ENCODE results near the gene MAPKAP1. TPM values are rescaled to one million over a fixed set of nuclear protein-coding genes. Genes with fewer than 3 reads are reported as not detected.

The MAPKAP1 gene
- total and polyA plus RNA-seq, 2 of the 13 experiments (the other 11 are each of a cell fraction or from before 2014, with no cell fraction given) = 45.0 to 64.3 TPM

DNA sequence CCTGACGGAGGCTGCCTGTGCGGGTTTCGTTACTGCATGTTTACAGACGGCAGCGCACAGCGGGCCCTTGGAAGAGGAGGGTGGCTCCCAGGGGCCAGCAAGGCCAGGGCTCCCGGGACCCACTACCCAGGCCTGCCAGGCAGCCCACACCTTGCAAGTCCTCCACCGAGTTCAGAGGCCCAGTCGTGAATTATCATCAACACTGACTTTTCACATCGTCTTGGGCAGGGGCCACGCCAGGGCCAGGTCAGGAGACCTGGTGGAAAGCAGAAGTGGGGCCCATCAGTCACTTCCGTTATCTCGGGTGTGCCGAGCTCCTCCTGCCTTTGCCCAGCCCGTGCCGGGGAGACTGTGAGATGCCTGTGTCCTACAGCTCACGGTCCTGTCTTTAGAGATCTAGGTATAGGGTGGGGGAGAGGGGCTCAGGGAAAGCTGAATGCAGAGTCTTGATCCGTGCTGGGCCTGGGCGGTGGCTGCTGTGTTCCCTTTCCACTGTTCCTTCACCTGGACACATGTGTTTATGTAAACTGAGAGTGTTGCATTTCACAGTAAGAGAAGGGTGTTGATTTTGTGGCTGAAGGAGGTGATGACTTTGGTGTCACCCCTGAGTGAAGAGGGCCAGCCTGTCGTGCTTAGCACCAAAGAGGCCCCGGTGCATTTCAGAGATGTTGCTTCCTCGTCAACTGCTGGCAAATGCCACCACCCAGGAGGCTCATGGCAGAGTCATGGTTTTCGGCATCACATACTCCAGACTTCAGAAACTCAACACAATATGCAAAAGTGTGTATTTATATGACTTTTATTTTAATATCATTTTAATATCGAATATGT, 270.2 kb downstream of the MAPKAP1 start:
- ATAC-seq (no peak), DNase-seq (ENCODE audit: low spot score) (no peak), FAIRE-seq (no peak)
- H3K4me3 ChIP-seq (replicated peaks in 1 of 3; ENCODE audit: insufficient read depth in 1 of 3, low read depth in 2 of 3, low read length in 3 of 3) = no peak overlapping the region
- no peaks in the 10 kb centered on the region for H3K4me1 ChIP-seq (ENCODE audit: insufficient read depth, low read length)
- no peaks in the 10 kb centered on the region for H3K79me2 ChIP-seq (ENCODE audit: insufficient read depth, low read length)
- ChIA-PET CTCF (ENCODE audit: low intra/inter-chr PET ratio, low total read pairs) (no interaction called here), POLR2A (no interaction called here)
- peaks cover 2 to 11% of the 10 kb centered on the region in 2 experiments; a peak in 3 of 5 replicates for H3K36me3 ChIP-seq (replicated peaks in 1 of 2; ENCODE audit: control insufficient read depth in 1 of 2, insufficient read depth in 2 of 2, low read length in 2 of 2)
- H3K9ac ChIP-seq (ENCODE audit: insufficient read depth, low read depth, low read length) = no peak overlapping the region
- 93% methylated on average over 18 of the region's 24 CpGs for WGBS (ENCODE audit: low lambda C conversion rate)
- H3K27ac ChIP-seq (ENCODE audit: extremely low read length, insufficient read depth, low read length) = no peak overlapping the region
- H3K9me3 ChIP-seq (ENCODE audit: low read length) = no peaks in the 10 kb centered on the region
- TF ChIP-seq ZNF251 (CRISPR knock-in tag; IDR thresholded peaks at IDR 0.05) (no peak), ARNTL (CRISPR knock-in tag; IDR thresholded peaks at IDR 0.05) (no peak), ZNF383 (CRISPR knock-in tag; IDR thresholded peaks at IDR 0.05; ENCODE audit: borderline replicate concordance) (no peak), ZNF891 (CRISPR knock-in tag; IDR thresholded peaks at IDR 0.05) (no peak), EP300 (IDR thresholded peaks at IDR 0.05; ENCODE audit: low read depth in 2 of 2, low read length in 2 of 2) (no peak), EP300 (CRISPR knock-in tag; IDR thresholded peaks at IDR 0.05; ENCODE audit: borderline replicate concordance) (no peak), U2AF1 (optimal IDR thresholded peaks at IDR 0.05; ENCODE audit: low read depth, low read length) (no peak)
- TF ChIP-seq, protein P1, sequence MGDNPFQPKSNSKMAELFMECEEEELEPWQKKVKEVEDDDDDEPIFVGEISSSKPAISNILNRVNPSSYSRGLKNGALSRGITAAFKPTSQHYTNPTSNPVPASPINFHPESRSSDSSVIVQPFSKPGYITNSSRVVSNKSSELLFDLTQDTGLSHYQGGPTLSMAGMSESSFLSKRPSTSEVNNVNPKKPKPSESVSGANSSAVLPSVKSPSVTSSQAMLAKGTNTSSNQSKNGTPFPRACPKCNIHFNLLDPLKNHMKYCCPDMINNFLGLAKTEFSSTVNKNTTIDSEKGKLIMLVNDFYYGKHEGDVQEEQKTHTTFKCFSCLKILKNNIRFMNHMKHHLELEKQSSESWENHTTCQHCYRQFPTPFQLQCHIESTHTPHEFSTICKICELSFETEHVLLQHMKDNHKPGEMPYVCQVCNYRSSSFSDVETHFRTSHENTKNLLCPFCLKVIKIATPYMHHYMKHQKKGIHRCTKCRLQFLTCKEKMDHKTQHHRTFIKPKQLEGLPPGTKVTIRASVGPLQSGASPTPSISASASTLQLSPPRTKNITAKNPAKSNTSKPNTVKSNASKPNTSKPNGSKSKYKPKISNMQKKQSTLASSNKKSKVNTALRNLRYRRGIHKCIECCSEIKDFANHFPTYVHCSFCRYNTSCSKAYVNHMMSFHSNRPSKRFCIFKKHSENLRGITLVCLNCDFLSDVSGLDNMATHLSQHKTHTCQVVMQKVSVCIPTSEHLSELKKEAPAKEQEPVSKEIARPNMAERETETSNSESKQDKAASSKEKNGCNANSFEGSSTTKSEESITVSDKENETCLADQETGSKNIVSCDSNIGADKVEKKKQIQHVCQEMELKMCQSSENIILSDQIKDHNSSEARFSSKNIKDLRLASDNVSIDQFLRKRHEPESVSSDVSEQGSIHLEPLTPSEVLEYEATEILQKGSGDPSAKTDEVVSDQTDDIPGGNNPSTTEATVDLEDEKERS (CRISPR knock-in tag; IDR thresholded peaks at IDR 0.05) = no peak
- TF ChIP-seq, protein P2, sequence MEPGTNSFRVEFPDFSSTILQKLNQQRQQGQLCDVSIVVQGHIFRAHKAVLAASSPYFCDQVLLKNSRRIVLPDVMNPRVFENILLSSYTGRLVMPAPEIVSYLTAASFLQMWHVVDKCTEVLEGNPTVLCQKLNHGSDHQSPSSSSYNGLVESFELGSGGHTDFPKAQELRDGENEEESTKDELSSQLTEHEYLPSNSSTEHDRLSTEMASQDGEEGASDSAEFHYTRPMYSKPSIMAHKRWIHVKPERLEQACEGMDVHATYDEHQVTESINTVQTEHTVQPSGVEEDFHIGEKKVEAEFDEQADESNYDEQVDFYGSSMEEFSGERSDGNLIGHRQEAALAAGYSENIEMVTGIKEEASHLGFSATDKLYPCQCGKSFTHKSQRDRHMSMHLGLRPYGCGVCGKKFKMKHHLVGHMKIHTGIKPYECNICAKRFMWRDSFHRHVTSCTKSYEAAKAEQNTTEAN (CRISPR knock-in tag; conservative IDR thresholded peaks at IDR 0.05) = no peak
- TF ChIP-seq, protein P3, sequence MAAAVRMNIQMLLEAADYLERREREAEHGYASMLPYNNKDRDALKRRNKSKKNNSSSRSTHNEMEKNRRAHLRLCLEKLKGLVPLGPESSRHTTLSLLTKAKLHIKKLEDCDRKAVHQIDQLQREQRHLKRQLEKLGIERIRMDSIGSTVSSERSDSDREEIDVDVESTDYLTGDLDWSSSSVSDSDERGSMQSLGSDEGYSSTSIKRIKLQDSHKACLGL (CRISPR knock-in tag; IDR thresholded peaks at IDR 0.05) = no peak
- H4K20me1 ChIP-seq (ENCODE audit: insufficient read depth, low read length) = no peaks in the 10 kb centered on the region
- intact Hi-C loops (cut with micrococcal nuclease; ENCODE audit: unreplicated experiment) (no loop called here), in situ Hi-C loops (cut with HindIII; ENCODE audit: extremely low pct_ligation_motif_present, low pct_unique_long_range_greater_than_20kb) (no loop called here)
- BruUV-seq (replicated peaks) = no TSS peak
- H3K27me3 ChIP-seq (ENCODE audit: control insufficient read depth in 1 of 2, insufficient read depth in 2 of 2, low read length in 2 of 2) = no peaks in the 10 kb centered on the region
- no peak overlapping the region for H2AFZ ChIP-seq (ENCODE audit: low read length)
- H3K4me2 ChIP-seq (ENCODE audit: low read depth, low read length) = no peak overlapping the region

Data from HepG2 (cell line).